BJ (cell line): Measurements from ENCODE around the gene RUNX1. TPM values are rescaled to one million over a fixed set of nuclear protein-coding genes. Genes with fewer than 3 reads are reported as not detected.

Experiments used
- CTCF ChIA-PET: fragments of 350-600 bp; formaldehyde crosslinking; extraction: SDS; loops from one replicate; lab custom pipeline; 2021; ENCODE audit warnings: antibody characterized with exemption, inconsistent platforms; lab: Yijun Ruan, JAX
- POLR2A ChIA-PET: fragments of 300-600 bp; sonication (Branson Sonifier 250); formaldehyde crosslinking; extraction: SDS; loops from one replicate; lab custom pipeline; 2021; ENCODE audit warnings: antibody characterized with exemption; lab: Charles Lee
- DNase-seq: peaks from one replicate; pipeline ENCODE4 v3.0.0-alpha.2; 2011; ENCODE audit warnings: low read depth
- H3K27me3 ChIP-seq: 2 replicates; pipeline ENCODE4 v1.6.0; 2011; ENCODE audit warnings: low read length; ENCODE audit not compliant: control insufficient read depth, insufficient read depth
- H3K36me3 ChIP-seq: 2 replicates; pipeline ENCODE4 v1.5.1; 2011; ENCODE audit warnings: low read length; ENCODE audit not compliant: control insufficient read depth, insufficient read depth
- H3K4me3 ChIP-seq: 2 replicates; pipeline ENCODE4 v1.5.1; 2011; ENCODE audit warnings: low read depth, mild to moderate bottlenecking, control low read depth, low read length
- polyA plus RNA-seq: library from polyadenylated mRNA; depleted of rRNA; stranded (reverse); fragments of >200 nt; gene quantifications from 2 replicates; pipeline ENCODE4 v1.2.3, GENCODE V29; 2011
- TF ChIP-seq, protein P1 (sequence below): IDR thresholded peaks from 2 replicates; pipeline ENCODE4 v1.5.1; 2011; ENCODE audit warnings: low read depth, mild to moderate bottlenecking, control low read depth, inconsistent platforms, low read length, moderate library complexity; ENCODE audit not compliant: insufficient read depth

Gene RUNX1
- polyA plus RNA-seq, 1 experiment: 36.1 TPM

DNA sequence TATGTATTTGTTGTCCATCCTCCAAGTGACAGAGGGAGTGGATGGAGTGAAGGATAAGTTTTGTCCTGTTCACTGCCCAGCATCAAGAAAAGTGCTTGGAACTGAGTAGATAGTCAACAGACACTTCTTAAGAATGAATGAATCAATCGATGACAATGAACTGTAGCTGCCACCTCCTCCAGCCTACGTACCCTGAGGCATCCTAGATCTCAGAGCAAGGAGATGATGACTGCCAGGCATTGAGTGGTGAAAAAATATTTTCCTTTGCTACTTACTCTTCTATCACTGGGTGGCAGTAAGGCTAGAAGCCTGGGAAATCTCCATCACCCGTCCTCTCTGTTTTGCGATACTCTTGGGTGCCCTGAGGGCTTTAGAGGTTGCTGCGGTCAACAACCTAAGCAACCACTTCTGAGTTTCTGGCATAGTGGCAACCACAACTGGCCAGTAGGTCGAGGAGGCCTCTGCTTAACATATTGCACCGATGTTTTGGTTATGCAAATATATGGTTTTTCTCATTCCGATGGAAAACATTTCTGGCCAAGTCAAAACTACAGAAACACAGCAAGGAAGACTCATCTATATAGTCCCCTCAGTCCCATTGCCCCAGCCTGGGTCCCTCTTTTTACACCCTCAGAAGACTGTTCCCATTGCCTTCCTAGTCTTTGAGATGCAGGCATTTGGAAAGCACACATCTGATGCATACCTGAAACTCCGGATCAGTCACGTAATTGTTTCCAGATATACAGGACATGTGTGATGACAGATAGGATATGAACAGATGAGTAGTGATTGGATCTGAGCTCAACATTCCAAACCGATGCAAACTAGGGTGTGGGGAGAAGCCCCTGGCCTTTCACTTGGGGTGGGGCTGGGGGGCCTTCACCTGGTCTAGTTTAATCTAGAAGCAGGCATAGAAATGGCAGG is 136.8 kb downstream of the RUNX1 start:
- ChIA-PET POLR2A (no interaction called here), CTCF (interaction anchor here (1.2 to 1.8 kb wide), 6 partner anchors 12 to 138 kb away, joined by 3 to 5 read pairs (median 4); no protein-coding TSS in a partner anchor)
- no peak for DNase-seq
- H3K4me3 ChIP-seq: no peak overlapping the region
- H3K27me3 ChIP-seq: no peaks in the 10 kb centered on the region
- TF ChIP-seq, protein P1, sequence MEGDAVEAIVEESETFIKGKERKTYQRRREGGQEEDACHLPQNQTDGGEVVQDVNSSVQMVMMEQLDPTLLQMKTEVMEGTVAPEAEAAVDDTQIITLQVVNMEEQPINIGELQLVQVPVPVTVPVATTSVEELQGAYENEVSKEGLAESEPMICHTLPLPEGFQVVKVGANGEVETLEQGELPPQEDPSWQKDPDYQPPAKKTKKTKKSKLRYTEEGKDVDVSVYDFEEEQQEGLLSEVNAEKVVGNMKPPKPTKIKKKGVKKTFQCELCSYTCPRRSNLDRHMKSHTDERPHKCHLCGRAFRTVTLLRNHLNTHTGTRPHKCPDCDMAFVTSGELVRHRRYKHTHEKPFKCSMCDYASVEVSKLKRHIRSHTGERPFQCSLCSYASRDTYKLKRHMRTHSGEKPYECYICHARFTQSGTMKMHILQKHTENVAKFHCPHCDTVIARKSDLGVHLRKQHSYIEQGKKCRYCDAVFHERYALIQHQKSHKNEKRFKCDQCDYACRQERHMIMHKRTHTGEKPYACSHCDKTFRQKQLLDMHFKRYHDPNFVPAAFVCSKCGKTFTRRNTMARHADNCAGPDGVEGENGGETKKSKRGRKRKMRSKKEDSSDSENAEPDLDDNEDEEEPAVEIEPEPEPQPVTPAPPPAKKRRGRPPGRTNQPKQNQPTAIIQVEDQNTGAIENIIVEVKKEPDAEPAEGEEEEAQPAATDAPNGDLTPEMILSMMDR: peak; percentile 24; the same call in 1 of the 2 replicates
- H3K36me3 ChIP-seq: no peaks in the 10 kb centered on the region

GRCh38 chr21:34911360-34911759 is 137.7 kb downstream of the RUNX1 start:
- CTCF ChIA-PET: interaction anchor here (0.7 to 1.8 kb wide), 5 partner anchors 11 to 348 kb away, joined by 3 to 5 read pairs (median 4); no protein-coding TSS in a partner anchor
- Histone ChIP-seq H3K4me3 (no peak overlapping the region), H3K27me3 (no peaks in the 10 kb centered on the region), H3K36me3 (no peaks in the 10 kb centered on the region)
- POLR2A ChIA-PET: no interaction called here
- TF ChIP-seq, protein P1: no peak
- no peak for DNase-seq

DNA sequence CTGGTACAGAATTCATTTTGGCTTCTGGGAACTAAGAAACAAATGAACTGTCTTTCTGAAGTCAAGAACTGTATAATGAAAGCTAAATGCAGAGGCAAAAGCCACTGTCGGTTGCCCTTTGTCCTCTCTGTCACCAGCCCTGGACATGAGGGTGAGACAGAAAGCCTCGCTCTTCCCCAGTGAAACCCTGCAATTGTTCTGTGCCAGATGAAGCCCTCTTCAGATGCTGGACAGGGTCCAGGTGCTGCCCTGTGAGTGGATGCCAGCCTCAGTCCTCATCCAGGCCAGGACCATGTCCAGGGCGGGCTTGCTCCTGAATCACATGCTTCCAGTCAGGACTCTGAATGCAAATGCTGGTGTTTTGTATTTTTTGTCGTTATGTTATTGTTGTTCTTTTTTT is 138.7 kb downstream of the RUNX1 start:
- no peaks in the 10 kb centered on the region for H3K36me3 ChIP-seq
- TF ChIP-seq, protein P1: no peak
- no peak overlapping the region for H3K4me3 ChIP-seq
- no peak for DNase-seq
- ChIA-PET CTCF (interaction anchor here (0.8 to 1.8 kb wide), 3 partner anchors 18 to 287 kb away, joined by 3 to 4 read pairs (median 4); no protein-coding TSS in a partner anchor), POLR2A (no interaction called here)
- no peaks in the 10 kb centered on the region for H3K27me3 ChIP-seq

DNA sequence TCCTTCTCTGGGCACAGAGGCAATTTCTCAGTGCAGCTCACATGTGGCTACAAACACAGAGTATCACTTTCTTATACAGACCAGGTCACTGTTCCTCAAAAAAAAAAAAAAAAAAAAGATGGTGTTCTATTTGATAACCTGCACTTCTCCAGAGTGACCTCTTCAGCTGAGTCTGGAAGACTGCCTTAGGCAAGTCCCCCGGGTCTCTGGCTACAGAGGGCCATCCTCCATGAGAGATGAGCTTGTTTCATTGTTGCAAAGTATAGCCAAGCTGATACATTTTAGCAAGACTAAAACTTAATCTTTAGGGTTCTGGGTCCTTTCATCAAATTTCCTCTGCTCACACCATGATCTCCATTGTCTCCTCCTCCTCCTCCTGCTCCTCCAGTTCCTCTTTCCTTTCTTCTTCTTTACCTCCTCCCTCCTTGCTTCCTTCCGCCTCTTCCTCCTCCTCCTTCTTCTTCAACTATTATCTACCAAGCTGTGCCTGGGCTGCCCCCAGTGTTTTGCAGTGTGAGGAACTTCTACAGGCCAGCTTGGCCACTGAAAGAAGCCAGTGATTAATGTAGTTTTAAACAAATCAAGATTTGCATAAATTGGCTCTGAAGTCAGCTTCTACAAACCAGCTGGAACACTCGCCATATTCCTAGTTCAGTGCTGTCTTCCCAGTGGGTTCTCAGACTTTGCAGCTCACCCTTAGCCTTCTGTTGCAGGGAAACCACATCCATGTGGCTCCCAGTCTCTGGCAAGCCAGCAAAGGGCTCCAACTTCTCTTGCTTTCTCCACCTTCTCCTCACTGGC is 139.4 kb downstream of the RUNX1 start:
- Histone ChIP-seq H3K4me3 (no peak overlapping the region), H3K27me3 (no peaks in the 10 kb centered on the region), H3K36me3 (no peaks in the 10 kb centered on the region)
- POLR2A ChIA-PET: no interaction called here
- DNase-seq: no peak
- TF ChIP-seq, protein P1: no peak
- CTCF ChIA-PET: interaction anchor here (0.6 to 1.3 kb wide), 3 partner anchors 26 to 445 kb away, joined by 3 to 4 read pairs (median 3); no protein-coding TSS in a partner anchor
